HL-60/S4 (cell line): Measurements from ENCODE around the gene ASAP2.
"Not testable (repeated sequence)": the region's sequence is repeated elsewhere in the genome, so short reads cannot be mapped to it uniquely, and the experiment has no call there.

ENCODE experiments used
- in situ Hi-C: fragments of 300-500 bp; cut with MboI; formaldehyde crosslinking; loops from 2 replicates; pipeline ENCODE4 v1.14.3; 2022; ENCODE audit warnings: low sequenced_read_pairs

Gene ASAP2

GRCh38 chr2:9392898-9393765, 186.5 kb downstream of the ASAP2 start:
- in situ Hi-C loops: no loop called here

GRCh38 chr2:9394816-9395215, 188.2 kb downstream of the ASAP2 start:
- in situ Hi-C loops: no loop called here

GRCh38 chr2:9397201-9397600, 190.6 kb downstream of the ASAP2 start:
- in situ Hi-C loops: no loop called here

GRCh38 chr2:9398251-9398650, 191.6 kb downstream of the ASAP2 start:
- in situ Hi-C loops: not testable (repeated sequence)

- in situ Hi-C loops: no loop called here
Measured at GRCh38 chr2:9398881-9399780, 192.5 kb downstream of the ASAP2 start.

GRCh38 chr2:9400268-9401058, 193.9 kb downstream of the ASAP2 start:
- in situ Hi-C loops: no loop called here

- in situ Hi-C loops: no loop called here
Measured at GRCh38 chr2:9401059-9401547, 194.5 kb downstream of the ASAP2 start.

GRCh38 chr2:9401646-9402371, 195.2 kb downstream of the ASAP2 start:
- in situ Hi-C loops: no loop called here

GRCh38 chr2:9403924-9404323, 197.3 kb downstream of the ASAP2 start:
- in situ Hi-C loops: no loop called here

- in situ Hi-C loops: no loop called here
Measured at GRCh38 chr2:9404451-9404850, 197.8 kb downstream of the ASAP2 start.

- in situ Hi-C loops: no loop called here
Measured at GRCh38 chr2:9405636-9406035, 199.0 kb downstream of the ASAP2 start.

- in situ Hi-C loops: no loop called here
Measured at GRCh38 chr2:9406529-9407362, 200.1 kb downstream of the ASAP2 start.

- in situ Hi-C loops: no loop called here
Measured at GRCh38 chr2:9407363-9407811, 200.8 kb downstream of the ASAP2 start.

GRCh38 chr2:9408641-9409151, 202.1 kb downstream of the ASAP2 start:
- in situ Hi-C loops: no loop called here

GRCh38 chr2:9410108-9410507, 203.5 kb downstream of the ASAP2 start:
- in situ Hi-C loops: no loop called here

- in situ Hi-C loops: no loop called here
Measured at GRCh38 chr2:9412781-9413180, 206.2 kb downstream of the ASAP2 start.

- in situ Hi-C loops: no loop called here
Measured at GRCh38 chr2:9415516-9416169, 209.0 kb downstream of the ASAP2 start.

- in situ Hi-C loops: no loop called here
Measured at GRCh38 chr2:9416267-9416961, 209.8 kb downstream of the ASAP2 start.
